B cell (primary cell): ENCODE results near the gene FGF21. TPM values are rescaled to one million over a fixed set of nuclear protein-coding genes. Genes with fewer than 3 reads are reported as not detected.

ENCODE experiments used
- ATAC-seq: fragments of 200-7000 bp; cut with Tn5 transposase; one replicate; pipeline ENCODE4 v1.10.0; 2021; ENCODE audit warnings: low read depth, mild to moderate bottlenecking, moderate number of reproducible peaks, moderate library complexity
- CTCF ChIA-PET: fragments of 350-600 bp; sonication (Branson Sonifier 250); formaldehyde crosslinking; loops from one replicate; lab custom pipeline; 2021; ENCODE audit warnings: antibody characterized with exemption, inconsistent platforms; lab: Charles Lee
- POLR2A ChIA-PET: fragments of 350-600 bp; sonication (Branson Sonifier 250); formaldehyde crosslinking; loops from one replicate; lab custom pipeline; 2021; ENCODE audit warnings: antibody characterized with exemption; lab: Charles Lee
- DNase-seq: peaks from one replicate; pipeline ENCODE4 v3.0.0; 2013
- H2AFZ ChIP-seq: 2 replicates; pipeline ENCODE4 v1.6.1; 2012; ENCODE audit warnings: mild to moderate bottlenecking, low read depth, low read length; ENCODE audit not compliant: insufficient read depth, poor library complexity, severe bottlenecking
- H3K27ac ChIP-seq, 2 donors: 1 replicate in 1 of 2; 2 replicates in 1 of 2; pipeline ENCODE4 v1.5.1; 2012 to 2013; ENCODE audit warnings: low read length in 2 of 2, mild to moderate bottlenecking in 2 of 2, moderate library complexity in 1 of 2
- H3K27me3 ChIP-seq, 4 experiments: fragments of 200-600 bp in 1 of 4; sonication (generic) in 1 of 4; replicated peaks in 1 of 4; 1 replicate in 2 of 4; 2 replicates in 2 of 4; pipeline versions ENCODE4 v1.6.1 to v1.7.0; 2013 to 2016; ENCODE audit warnings: low read length in 3 of 4, mild to moderate bottlenecking in 2 of 4, mixed read lengths in 1 of 4, moderate library complexity in 1 of 4; ENCODE audit not compliant: insufficient read depth in 4 of 4, control insufficient read depth in 3 of 4; ENCODE audit errors: control extremely low read depth in 1 of 4
- H3K36me3 ChIP-seq, 2 experiments: replicated peaks in 1 of 2; 1 replicate in 1 of 2; 2 replicates in 1 of 2; pipeline versions ENCODE4 v1.6.1 to v1.7.1; 2013; ENCODE audit warnings: low read length in 1 of 2; ENCODE audit not compliant: insufficient read depth in 2 of 2, control insufficient read depth in 1 of 2; ENCODE audit errors: control extremely low read depth in 1 of 2, extremely low read depth in 1 of 2
- H3K4me1 ChIP-seq, 2 donors: fragments of 200-600 bp in 1 of 2; sonication (generic) in 1 of 2; 1 replicate in 1 of 2; 2 replicates in 1 of 2; pipeline versions ENCODE4 v1.5.1 to v1.6.1; 2013 to 2017; ENCODE audit warnings: low read length in 2 of 2; ENCODE audit not compliant: control insufficient read depth in 2 of 2, insufficient read depth in 2 of 2
- H3K4me2 ChIP-seq: replicated peaks from 2 replicates; pipeline ENCODE3; 2012; ENCODE audit warnings: mild to moderate bottlenecking, low read depth, low read length; ENCODE audit not compliant: poor library complexity, severe bottlenecking
- H3K4me3 ChIP-seq, 5 experiments: fragments of 200-600 bp in 1 of 5; sonication (generic) in 1 of 5; 1 replicate in 3 of 5; 2 replicates in 2 of 5; pipeline versions ENCODE4 v1.5.1 to v1.7.0; 2011 to 2016; ENCODE audit warnings: low read length in 4 of 5, mild to moderate bottlenecking in 4 of 5, low read depth in 2 of 5, control low read depth in 1 of 5, moderate library complexity in 1 of 5; ENCODE audit not compliant: insufficient read depth in 1 of 5; ENCODE audit errors: control extremely low read depth in 1 of 5, extremely low read depth in 1 of 5
- H3K79me2 ChIP-seq: fragments of 200-600 bp; sonication (generic); one replicate; pipeline ENCODE4 v1.6.0; 2016; ENCODE audit warnings: low read length; ENCODE audit not compliant: control insufficient read depth, insufficient read depth
- H3K9ac ChIP-seq: fragments of 200-600 bp; sonication (generic); 2 replicates; pipeline ENCODE4 v1.6.1; 2017; ENCODE audit warnings: mild to moderate bottlenecking, low read length, moderate library complexity
- H3K9me3 ChIP-seq, 3 donors: one replicate each; pipeline versions ENCODE4 v1.6.1 to v1.7.1; 2013; ENCODE audit warnings: low read length in 2 of 3; ENCODE audit not compliant: control insufficient read depth in 2 of 3, insufficient read depth in 1 of 3; ENCODE audit errors: control extremely low read depth in 1 of 3
- H4K20me1 ChIP-seq: 2 replicates; pipeline ENCODE4 v1.6.0; 2012; ENCODE audit warnings: mild to moderate bottlenecking, low read length; ENCODE audit not compliant: insufficient read depth, control insufficient read depth, poor library complexity, severe bottlenecking
- H3K27ac Mint-ChIP-seq: one replicate; pipeline ENCODE4 v1.8.0; 2021; ENCODE audit warnings: mixed read lengths
- H3K27me3 Mint-ChIP-seq: one replicate; pipeline ENCODE4 v1.8.0; 2021; ENCODE audit warnings: mixed read lengths
- H3K4me1 Mint-ChIP-seq: one replicate; pipeline ENCODE4 v1.8.0; 2021; ENCODE audit warnings: mixed read lengths
- H3K4me3 Mint-ChIP-seq: one replicate; pipeline ENCODE4 v1.8.0; 2021; ENCODE audit warnings: mixed read lengths
- H3K9me3 Mint-ChIP-seq: one replicate; pipeline ENCODE4 v1.8.0; 2022; ENCODE audit warnings: mixed read lengths; ENCODE audit not compliant: insufficient read depth
- CTCF ChIP-seq: fragments of 200-600 bp; IDR thresholded peaks from one replicate; pipeline ENCODE4 v1.8.0; 2022; ENCODE audit warnings: antibody characterized with exemption, mild to moderate bottlenecking
- EZH2 ChIP-seq: IDR thresholded peaks from 2 replicates; pipeline ENCODE4 v1.6.1; 2012; ENCODE audit warnings: borderline replicate concordance, low read depth, mild to moderate bottlenecking, moderate library complexity, low read length; ENCODE audit not compliant: insufficient read depth, poor library complexity, severe bottlenecking
- WGBS: methylation state at CpG from one replicate; pipeline ENCODE4 v1.1.5; 2013; ENCODE audit warnings: missing lambda C conversion rate; ENCODE audit not compliant: insufficient coverage; 5-methylcytosine and 5-hydroxymethylcytosine counted together
- intact Hi-C: fragments of 100-400 bp; cut with micrococcal nuclease; formaldehyde crosslinking; loops from one replicate; pipeline ENCODE4 v1.10.0; 2022
- polyA plus RNA-seq: library from polyadenylated mRNA; depleted of rRNA; stranded (reverse); fragments of >200 nt; gene quantifications from 2 replicates; pipeline ENCODE4 v1.2.3, GENCODE V29; 2012
- total RNA-seq, 2 donors: library from RNA; stranded (reverse); fragments of 120-200 nt in 1 of 2; gene quantifications; 1 replicate in 1 of 2; 2 replicates in 1 of 2; pipeline versions ENCODE4 v1.2.3 to v1.2.4, GENCODE V29; 2013 to 2022

The FGF21 gene
- total and polyA plus RNA-seq, 2 donors (not counting 1 experiment from before 2014, with no cell fraction given), result not detected

GRCh38 chr19:48797103-48797502, 41.8 kb downstream of the FGF21 start:
- H3K4me1 ChIP-seq, result peaks cover 3 to 10% of the 10 kb centered on the region in 2 donors
- no peaks in the 10 kb centered on the region for H3K9me3 Mint-ChIP-seq
- intact Hi-C loops, result loop anchor here (5.0 kb wide), 1 partner anchor 160 kb away; the partner anchor contains the start of gene DBP
- H3K4me2 ChIP-seq, result no peak overlapping the region
- H3K36me3 ChIP-seq, result no peaks in the 10 kb centered on the region
- peaks cover 11% of the 10 kb centered on the region for H3K4me1 Mint-ChIP-seq
- no peak overlapping the region for H2AFZ ChIP-seq
- H3K27ac Mint-ChIP-seq, result no peak overlapping the region
- H3K27ac ChIP-seq, result no peak overlapping the region
- ChIA-PET CTCF (interaction anchor here (2.9 to 17.5 kb wide), 4 partner anchors 9 to 175 kb away, joined by 13 to 553 read pairs (median 78); partner anchors contain the start of genes BCAT2 and HSD17B14), POLR2A (interaction anchor here (0.6 kb wide), 1 partner anchor 176 kb away, joined by 3 read pairs; no protein-coding TSS in a partner anchor)
- no peak overlapping the region for H3K4me3 ChIP-seq
- no peaks in the 10 kb centered on the region for H4K20me1 ChIP-seq
- 95% methylated on average over 5 of the region's 7 CpGs for WGBS
- DNase-seq (no peak), ATAC-seq (no peak)
- no peaks in the 10 kb centered on the region for H3K27me3 Mint-ChIP-seq
- no peak overlapping the region for H3K4me3 Mint-ChIP-seq
- H3K27me3 ChIP-seq, result no peaks in the 10 kb centered on the region
- H3K79me2 ChIP-seq, result no peaks in the 10 kb centered on the region
- H3K9ac ChIP-seq, result no peak overlapping the region
- no peaks in the 10 kb centered on the region for H3K9me3 ChIP-seq
- TF ChIP-seq CTCF (no peak), EZH2 (no peak)

- intact Hi-C loops, result loop anchor here (5.0 kb wide), 1 partner anchor 162 kb away; the partner anchor contains the start of gene DBP
- DNase-seq (no peak), ATAC-seq (no peak)
- H3K4me2 ChIP-seq, result no peak overlapping the region
- no peak overlapping the region for H2AFZ ChIP-seq
- H3K4me3 ChIP-seq, result no peak overlapping the region
- Mint-ChIP-seq H3K4me1 (peaks cover 11% of the 10 kb centered on the region), H3K9me3 (no peaks in the 10 kb centered on the region), H3K27ac (no peak overlapping the region), H3K27me3 (no peaks in the 10 kb centered on the region), H3K4me3 (no peak overlapping the region)
- H3K9me3 ChIP-seq, result no peaks in the 10 kb centered on the region
- 28% methylated on average over 6 of the region's 6 CpGs for WGBS
- POLR2A ChIA-PET, result interaction anchor here (0.6 kb wide), 2 partner anchors 10 to 12 kb away, joined by 3 to 6 read pairs; partner anchors contain the start of gene BCAT2
- H3K27ac ChIP-seq, result no peak overlapping the region
- CTCF ChIA-PET, result interaction anchor here (0.5 to 17.5 kb wide), 6 partner anchors 11 to 172 kb away, joined by 3 to 553 read pairs (median 4); partner anchors contain the start of genes BCAT2 and HSD17B14
- peaks cover 3 to 10% of the 10 kb centered on the region in 2 donors for H3K4me1 ChIP-seq
- no peaks in the 10 kb centered on the region for H3K79me2 ChIP-seq
- TF ChIP-seq CTCF (no peak), EZH2 (no peak)
- no peaks in the 10 kb centered on the region for H3K27me3 ChIP-seq
- H3K9ac ChIP-seq, result no peak overlapping the region
- H3K36me3 ChIP-seq, result no peaks in the 10 kb centered on the region
- H4K20me1 ChIP-seq, result no peaks in the 10 kb centered on the region
Observed at GRCh38 chr19:48798937-48799336, 43.6 kb downstream of the FGF21 start.
